Mesenchymal stem cell (in vitro differentiated cells and primary cell): ENCODE results near the gene NCKAP1.
"Not testable (repeated sequence)": the region's sequence is repeated elsewhere in the genome, so short reads cannot be mapped to it uniquely, and the experiment has no call there.

Source experiments
- DNase-seq: peaks from one replicate; pipeline ENCODE4 v3.0.0-alpha.2; 2013
- H2AFZ ChIP-seq: one replicate; pipeline ENCODE4 v1.6.1; 2013; ENCODE audit warnings: low read depth, mild to moderate bottlenecking, control low read depth, inconsistent platforms, low read length, moderate library complexity
- H2AK5ac ChIP-seq: 2 replicates; pipeline ENCODE4 v1.6.1; 2013; ENCODE audit warnings: low read length, moderate library complexity, mild to moderate bottlenecking, inconsistent platforms; ENCODE audit not compliant: severe bottlenecking
- H2BK120ac ChIP-seq: one replicate; pipeline ENCODE4 v1.6.1; 2013; ENCODE audit warnings: low read depth, mild to moderate bottlenecking, inconsistent platforms, low read length, moderate library complexity
- H2BK12ac ChIP-seq, 2 experiments: one replicate each; pipeline ENCODE4 v1.6.1; 2013; ENCODE audit warnings: inconsistent platforms in 2 of 2, low read length in 2 of 2, mild to moderate bottlenecking in 2 of 2, moderate library complexity in 2 of 2, control low read depth in 1 of 2
- H2BK15ac ChIP-seq: one replicate; pipeline ENCODE4 v1.6.1; 2013; ENCODE audit warnings: mild to moderate bottlenecking, low read depth, inconsistent platforms; ENCODE audit not compliant: poor library complexity, severe bottlenecking
- H2BK5ac ChIP-seq: 2 replicates; pipeline ENCODE4 v1.6.1; 2013; ENCODE audit warnings: low read depth, mild to moderate bottlenecking, low read length, control low read depth, inconsistent platforms; ENCODE audit not compliant: poor library complexity, severe bottlenecking
- H3K14ac ChIP-seq, 2 experiments: one replicate each; pipeline ENCODE4 v1.6.1; 2013; ENCODE audit warnings: inconsistent platforms in 2 of 2, low read length in 2 of 2, control low read depth in 1 of 2, mild to moderate bottlenecking in 1 of 2, moderate library complexity in 1 of 2
- H3K18ac ChIP-seq, 2 experiments: one replicate each; pipeline ENCODE4 v1.6.1; 2013; ENCODE audit warnings: inconsistent platforms in 2 of 2, low read length in 2 of 2, control low read depth in 1 of 2, low read depth in 1 of 2, mild to moderate bottlenecking in 1 of 2
- H3K23ac ChIP-seq, 2 experiments: one replicate each; pipeline ENCODE4 v1.6.1; 2013; ENCODE audit warnings: inconsistent platforms in 2 of 2, low read length in 2 of 2, mild to moderate bottlenecking in 2 of 2, moderate library complexity in 2 of 2, control low read depth in 1 of 2
- H3K27ac ChIP-seq: 2 replicates; pipeline ENCODE4 v1.5.1; 2013; ENCODE audit warnings: mild to moderate bottlenecking, moderate library complexity, low read length, control low read depth, inconsistent platforms; ENCODE audit not compliant: poor library complexity, severe bottlenecking
- H3K27me3 ChIP-seq, 2 experiments: 2 replicates each; pipeline versions ENCODE4 v1.6.1 to v1.7.0; 2013; ENCODE audit warnings: low read length in 2 of 2, mild to moderate bottlenecking in 2 of 2, moderate library complexity in 2 of 2, control low read depth in 1 of 2, inconsistent platforms in 1 of 2; ENCODE audit not compliant: control insufficient read depth in 1 of 2, insufficient read depth in 1 of 2
- H3K36me3 ChIP-seq, 2 experiments: 2 replicates each; pipeline versions ENCODE4 v1.6.1 to v1.7.0; 2013; ENCODE audit warnings: low read length in 2 of 2, control low read depth in 1 of 2, inconsistent platforms in 1 of 2, low read depth in 1 of 2, mild to moderate bottlenecking in 1 of 2; ENCODE audit not compliant: insufficient read depth in 2 of 2, control insufficient read depth in 1 of 2
- H3K4ac ChIP-seq, 2 experiments: one replicate each; pipeline ENCODE4 v1.6.1; 2013; ENCODE audit warnings: inconsistent platforms in 2 of 2, low read length in 2 of 2, mild to moderate bottlenecking in 2 of 2, moderate library complexity in 2 of 2, control low read depth in 1 of 2, low read depth in 1 of 2
- H3K4me1 ChIP-seq: 2 replicates; pipeline ENCODE4 v1.6.1; 2013; ENCODE audit warnings: low read depth, low read length, control low read depth; ENCODE audit not compliant: control insufficient read depth, insufficient read depth
- H3K4me2 ChIP-seq: 2 replicates; pipeline ENCODE4 v1.6.1; 2013; ENCODE audit warnings: low read length, mild to moderate bottlenecking, inconsistent platforms; ENCODE audit not compliant: poor library complexity, severe bottlenecking
- H3K4me3 ChIP-seq, 2 experiments: 2 replicates each; pipeline versions ENCODE4 v1.5.1 to v1.7.0; 2013; ENCODE audit warnings: low read length in 2 of 2, mild to moderate bottlenecking in 2 of 2, control low read depth in 1 of 2, low read depth in 1 of 2; ENCODE audit not compliant: insufficient read depth in 1 of 2
- H3K79me1 ChIP-seq: replicated peaks from 2 replicates; pipeline ENCODE4 v1.6.1; 2013; ENCODE audit warnings: mild to moderate bottlenecking, control low read depth, low read length, inconsistent platforms; ENCODE audit not compliant: poor library complexity, severe bottlenecking
- H3K9ac ChIP-seq: 2 replicates; pipeline ENCODE4 v1.7.0; 2013; ENCODE audit warnings: mild to moderate bottlenecking, low read length, moderate library complexity
- H3K9me3 ChIP-seq: 2 replicates; pipeline ENCODE4 v1.7.0; 2013; ENCODE audit warnings: mild to moderate bottlenecking, low read length; ENCODE audit not compliant: control insufficient read depth
- H4K8ac ChIP-seq: one replicate; pipeline ENCODE4 v1.6.1; 2013; ENCODE audit warnings: inconsistent platforms, mild to moderate bottlenecking, low read length, moderate library complexity
- H4K91ac ChIP-seq: one replicate; pipeline ENCODE4 v1.6.1; 2013; ENCODE audit warnings: mild to moderate bottlenecking, low read length, inconsistent platforms
- WGBS: methylation state at CpG from one replicate; pipeline ENCODE4 v1.1.7; 2013; ENCODE audit warnings: mixed read lengths; 5-methylcytosine and 5-hydroxymethylcytosine counted together

NCKAP1 gene

DNA sequence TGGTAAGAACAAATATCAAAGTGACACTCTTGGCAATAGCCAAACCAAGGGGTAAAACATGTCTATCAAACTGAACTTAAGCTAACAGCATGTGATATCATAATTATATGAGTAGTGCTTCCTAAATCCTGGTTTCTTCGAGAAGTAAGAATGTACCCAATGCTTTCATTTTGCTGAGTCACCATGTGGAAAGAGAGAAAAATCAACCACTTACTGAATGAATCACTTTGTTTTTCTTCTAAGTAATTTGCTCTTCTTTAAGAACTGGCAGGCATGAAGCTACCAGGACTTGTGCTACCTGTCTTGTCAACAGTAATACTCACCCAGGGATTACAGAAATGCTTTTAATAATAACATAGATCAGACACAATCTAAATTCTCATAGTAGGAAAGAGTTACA is 21.3 kb upstream of the NCKAP1 start:
- Histone ChIP-seq H3K23ac (no peak overlapping the region), H3K9me3 (no peaks in the 10 kb centered on the region), H2BK5ac (no peak overlapping the region), H2BK15ac (no peak overlapping the region), H3K9ac (peak overlapping the region; percentile 21), H3K27me3 (no peaks in the 10 kb centered on the region), H3K4ac (no peak overlapping the region), H4K8ac (no peak overlapping the region), H2AFZ (no peak overlapping the region), H3K4me3 (no peak overlapping the region), H3K18ac (no peak overlapping the region), H3K14ac (no peak overlapping the region), H2AK5ac (no peak overlapping the region), H3K4me1 (peaks cover 4% of the 10 kb centered on the region), H3K27ac (peak overlapping the region; percentile 62), H2BK120ac (no peak overlapping the region), H3K4me2 (no peak overlapping the region), H3K79me1 (no peaks in the 10 kb centered on the region), H4K91ac (no peak overlapping the region), H3K36me3 (no peaks in the 10 kb centered on the region), H2BK12ac (no peak overlapping the region)
- WGBS, result no CpG with 5 or more reads among the region's 1 CpG
- peak; percentile 82 for DNase-seq

DNA sequence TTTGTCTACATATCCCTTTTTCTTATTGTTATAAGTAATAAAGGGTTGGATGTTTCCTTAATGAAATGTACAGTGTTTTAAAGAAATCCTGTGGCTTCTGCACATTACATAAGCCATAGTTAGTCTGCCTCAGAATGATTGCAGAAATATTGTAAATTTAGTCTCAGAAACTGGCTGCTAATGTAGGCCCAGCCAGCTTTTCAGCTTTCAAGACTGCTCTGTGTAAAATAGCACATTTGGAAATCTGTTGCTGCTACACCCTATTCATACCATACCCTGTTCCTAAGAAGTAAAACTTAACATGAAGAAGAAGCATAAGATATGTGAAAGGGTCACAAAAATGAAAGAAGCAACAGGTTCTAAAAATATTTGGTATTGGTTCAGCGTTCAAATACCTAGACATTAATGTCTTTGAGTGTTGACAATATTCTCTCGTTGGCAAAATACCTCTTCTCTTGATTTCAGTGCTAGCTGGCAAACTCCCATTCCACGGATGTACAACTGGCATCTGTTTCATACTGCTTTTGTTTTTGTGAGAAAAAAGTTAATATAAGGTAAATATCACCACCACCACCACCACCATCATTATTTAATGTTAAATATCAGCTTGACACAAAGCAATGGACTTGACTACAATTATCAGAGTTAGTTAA is 19.2 kb upstream of the NCKAP1 start:
- 100% methylated on average over 2 of the region's 3 CpGs for WGBS
- Histone ChIP-seq H3K4ac (no peak overlapping the region), H3K18ac (no peak overlapping the region), H3K4me2 (no peak overlapping the region), H3K9me3 (no peaks in the 10 kb centered on the region), H2BK15ac (no peak overlapping the region), H3K4me3 (no peak overlapping the region), H3K27ac (no peak overlapping the region), H2BK120ac (no peak overlapping the region), H3K9ac (no peak overlapping the region), H3K36me3 (no peaks in the 10 kb centered on the region), H3K23ac (no peak overlapping the region), H2AFZ (no peak overlapping the region), H4K8ac (no peak overlapping the region), H3K79me1 (no peaks in the 10 kb centered on the region), H3K14ac (no peak overlapping the region), H2AK5ac (no peak overlapping the region), H4K91ac (no peak overlapping the region), H3K4me1 (peaks cover 4% of the 10 kb centered on the region), H2BK12ac (no peak overlapping the region), H2BK5ac (no peak overlapping the region), H3K27me3 (peaks cover 0 to 4% of the 10 kb centered on the region in 2 experiments)
- no peak for DNase-seq

DNA sequence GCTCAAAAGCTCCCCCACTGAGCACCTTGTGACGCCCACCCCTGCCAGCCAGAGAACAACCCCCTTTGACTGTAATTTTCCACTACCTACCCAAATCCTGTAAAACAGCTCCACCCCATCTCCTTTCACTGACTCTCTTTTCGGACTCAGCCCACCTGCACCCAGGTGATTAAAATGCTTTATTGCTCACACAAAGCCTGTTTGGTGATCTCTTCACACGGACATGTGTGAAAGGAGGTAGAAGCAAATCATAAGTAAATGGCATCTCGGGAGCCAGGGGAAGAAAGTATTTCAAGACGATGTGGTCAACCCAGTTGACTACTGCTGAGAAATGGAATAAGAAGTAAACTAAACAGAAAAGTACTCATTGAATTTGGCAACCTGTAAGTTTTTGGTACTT is 11.2 kb upstream of the NCKAP1 start:
- Histone ChIP-seq H3K14ac (no peak overlapping the region), H3K4ac (no peak overlapping the region), H4K91ac (no peak overlapping the region), H2BK120ac (no peak overlapping the region), H2AK5ac (no peak overlapping the region), H2BK5ac (no peak overlapping the region), H3K18ac (no peak overlapping the region), H2AFZ (no peak overlapping the region), H3K9ac (no peak overlapping the region), H2BK12ac (no peak overlapping the region), H3K4me1 (no peaks in the 10 kb centered on the region), H3K36me3 (no peaks in the 10 kb centered on the region), H3K4me2 (no peak overlapping the region), H3K4me3 (no peak overlapping the region), H2BK15ac (no peak overlapping the region), H3K9me3 (peaks cover 5% of the 10 kb centered on the region), H4K8ac (no peak overlapping the region), H3K79me1 (no peaks in the 10 kb centered on the region), H3K27me3 (peaks cover 0 to 11% of the 10 kb centered on the region in 2 experiments), H3K27ac (no peak overlapping the region), H3K23ac (no peak overlapping the region)
- no peak for DNase-seq
- 66% methylated on average over 5 of the region's 5 CpGs for WGBS

DNA sequence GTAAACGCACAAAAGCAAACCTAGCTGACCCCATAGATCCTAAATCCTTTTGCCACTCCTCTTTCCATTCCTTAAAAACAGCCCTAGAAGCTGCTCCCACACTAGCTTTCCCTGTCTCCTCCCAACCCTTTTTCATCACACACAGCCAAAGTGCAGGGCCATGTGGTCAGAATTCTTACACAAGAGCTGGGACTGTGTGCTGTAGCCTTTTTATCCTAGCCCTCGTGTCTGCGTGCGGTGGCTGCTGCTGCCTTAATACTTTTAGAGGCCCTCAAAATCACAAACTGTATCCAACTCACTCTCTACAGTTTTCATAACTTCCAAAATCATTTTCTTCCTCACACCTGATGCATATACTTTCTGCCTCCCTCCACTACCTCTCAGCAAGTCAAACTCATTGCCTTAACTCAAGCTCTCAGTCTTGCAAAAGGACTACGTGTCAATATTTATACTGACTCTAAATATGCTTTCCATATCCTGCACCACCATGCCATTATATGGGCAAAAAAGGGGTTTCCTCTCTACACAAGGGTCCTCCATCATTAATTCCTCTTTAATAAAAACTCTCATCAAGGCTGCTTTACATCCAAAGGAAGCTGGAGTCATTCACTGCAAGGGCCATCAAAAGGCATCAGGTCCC is 9.3 kb upstream of the NCKAP1 start:
- H2AK5ac ChIP-seq, H3K4me1 ChIP-seq, H3K79me1 ChIP-seq, DNase-seq, H3K27me3 ChIP-seq, H3K14ac ChIP-seq, H2BK12ac ChIP-seq, H3K9me3 ChIP-seq, H2BK120ac ChIP-seq, H4K91ac ChIP-seq, H3K4me3 ChIP-seq, H3K18ac ChIP-seq, H3K36me3 ChIP-seq, H3K23ac ChIP-seq, H3K27ac ChIP-seq, H3K4me2 ChIP-seq, H4K8ac ChIP-seq, H3K4ac ChIP-seq, H2AFZ ChIP-seq, H3K9ac ChIP-seq, H2BK15ac ChIP-seq: not testable (repeated sequence)
- 84% methylated on average over 5 of the region's 5 CpGs for WGBS
- H2BK5ac ChIP-seq, result peak overlapping the region; percentile 8
